Measurements from ENCODE around the gene C1GALT1C1L.
A peak's percentile ranks its signal among the peaks of the same experiment; 100 is the strongest.
"Not testable (repeated sequence)": the region's sequence is repeated elsewhere in the genome, so short reads cannot be mapped to it uniquely, and the experiment has no call there.

C1GALT1C1L gene

GRCh38 chr2:43676322-43677050 lies at the start of gene C1GALT1C1L:
Gene C1GALT1C1L, minus strand, starts transcription at chr2:43676429. Its CDS starts 107 bp downstream, at chr2:43676322.
- DNase-seq: peak; percentile 4

- DNase-seq: no peak
Observed at GRCh38 chr2:43725711-43726246, 49.5 kb upstream of the C1GALT1C1L start.

GRCh38 chr2:43724728-43725526 lies 48.7 kb upstream of the C1GALT1C1L start:
- DNase-seq: no peak

DNA sequence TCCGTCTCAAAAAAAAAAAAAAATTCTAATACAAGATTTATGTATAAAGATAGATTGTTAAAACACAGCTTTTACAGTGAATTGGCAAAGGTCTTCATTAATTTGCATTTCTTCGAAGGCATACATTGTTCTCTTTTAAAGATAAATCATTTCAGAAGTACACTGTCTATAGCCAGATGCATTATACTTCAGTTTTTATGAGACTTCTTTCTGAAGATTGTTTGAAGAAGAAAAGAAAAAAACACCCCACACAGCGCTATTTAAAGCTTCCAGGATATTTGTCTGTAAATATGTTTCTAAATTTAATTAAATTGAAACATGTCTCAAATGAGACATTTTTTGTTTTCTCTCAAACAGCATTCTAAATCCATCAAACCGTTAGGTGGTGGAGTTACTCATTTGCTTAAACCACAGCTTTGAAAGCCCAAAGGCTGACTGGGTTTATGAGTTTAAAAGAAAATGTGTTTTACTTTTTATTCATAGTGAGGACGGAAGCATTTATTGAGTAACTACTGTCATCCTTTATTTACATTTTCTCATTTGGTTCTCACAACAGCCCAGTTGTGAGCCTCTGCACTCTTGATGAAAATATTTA lies 42.4 kb upstream of the C1GALT1C1L start:
- DNase-seq: no peak

GRCh38 chr2:43717322-43717721 lies 41.1 kb upstream of the C1GALT1C1L start:
- DNase-seq: no peak

- no peak for DNase-seq
Observed at GRCh38 chr2:43715300-43716098, 39.3 kb upstream of the C1GALT1C1L start.

- no peak for DNase-seq
Observed at GRCh38 chr2:43714164-43714563, 37.9 kb upstream of the C1GALT1C1L start.

- no peak for DNase-seq
Observed at GRCh38 chr2:43710866-43711265, 34.6 kb upstream of the C1GALT1C1L start.

DNA sequence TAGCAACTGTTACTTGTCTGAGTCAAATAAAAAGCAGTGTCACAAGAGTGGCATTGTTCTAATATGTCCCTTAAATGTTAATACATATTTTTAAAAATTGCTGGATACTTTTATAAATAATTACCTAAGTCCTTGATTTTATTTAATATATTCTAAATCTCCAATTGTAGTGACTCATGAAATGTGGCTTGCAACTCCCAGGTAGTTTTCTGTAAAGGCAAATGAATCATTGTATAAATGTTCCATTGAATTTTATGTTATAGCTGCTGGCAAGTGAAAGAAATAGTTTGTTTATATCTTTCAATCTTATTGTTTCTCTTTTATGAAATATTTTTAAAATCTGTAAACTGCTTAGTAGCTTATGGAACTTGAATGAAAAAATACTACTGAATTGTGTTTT lies 32.7 kb upstream of the C1GALT1C1L start:
- DNase-seq: no peak

DNA sequence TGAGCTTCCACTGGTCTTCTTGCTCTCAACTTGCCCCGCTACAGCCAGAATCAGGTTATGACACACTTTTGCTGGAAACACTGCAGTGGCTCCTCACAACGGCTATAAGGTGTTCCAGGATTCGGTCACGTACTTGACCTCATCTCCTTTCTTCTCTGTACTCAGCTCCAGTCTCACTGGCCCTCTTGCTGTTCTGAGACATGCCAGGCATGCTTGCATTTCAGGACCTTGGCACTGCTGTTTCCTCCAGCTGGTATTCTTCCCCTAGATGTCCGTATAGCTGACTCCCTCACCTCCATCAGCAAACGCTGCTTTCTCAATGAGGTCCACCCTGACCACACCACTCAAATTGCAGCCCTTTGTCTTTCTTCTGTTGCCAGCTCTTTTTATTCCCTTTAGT lies 31.9 kb upstream of the C1GALT1C1L start:
- no peak for DNase-seq

DNA sequence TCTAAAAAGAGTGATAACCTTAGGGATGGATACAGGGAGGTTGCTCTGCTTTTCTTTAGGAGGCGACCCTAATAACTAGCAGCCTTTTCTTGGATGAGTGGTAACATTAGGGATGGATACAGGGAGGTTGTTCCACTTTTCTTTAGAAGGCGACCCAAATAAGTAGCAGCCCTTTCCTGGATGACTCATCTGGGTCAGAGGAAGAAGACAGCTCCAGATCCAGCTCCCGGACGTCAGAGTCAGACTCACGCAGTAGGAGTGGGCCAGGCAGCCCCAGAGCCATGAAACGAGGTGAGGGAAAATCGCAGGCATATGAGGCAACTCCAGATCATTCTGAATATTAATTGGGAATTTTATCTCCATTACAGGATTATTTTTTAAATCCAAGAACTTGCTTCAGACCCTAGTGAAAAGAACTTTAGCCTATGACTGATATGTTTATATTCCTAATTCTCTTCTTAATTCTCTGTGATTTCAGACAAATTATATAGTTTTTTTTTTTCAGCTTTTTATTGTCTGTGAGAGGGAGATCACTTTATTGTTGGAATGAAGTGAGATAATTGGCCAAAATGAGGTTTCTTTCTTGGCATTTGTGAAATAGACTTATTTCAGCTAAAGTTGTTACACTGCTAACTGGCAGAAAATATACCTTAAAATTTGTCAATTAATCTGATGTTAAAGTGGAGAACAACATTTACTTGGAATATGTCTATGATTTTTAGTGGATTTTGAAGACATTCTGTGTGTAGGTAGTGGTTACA lies 31.2 kb upstream of the C1GALT1C1L start:
- no peak for DNase-seq

- no peak for DNase-seq
Observed at GRCh38 chr2:43701111-43701510, 24.9 kb upstream of the C1GALT1C1L start.

DNA sequence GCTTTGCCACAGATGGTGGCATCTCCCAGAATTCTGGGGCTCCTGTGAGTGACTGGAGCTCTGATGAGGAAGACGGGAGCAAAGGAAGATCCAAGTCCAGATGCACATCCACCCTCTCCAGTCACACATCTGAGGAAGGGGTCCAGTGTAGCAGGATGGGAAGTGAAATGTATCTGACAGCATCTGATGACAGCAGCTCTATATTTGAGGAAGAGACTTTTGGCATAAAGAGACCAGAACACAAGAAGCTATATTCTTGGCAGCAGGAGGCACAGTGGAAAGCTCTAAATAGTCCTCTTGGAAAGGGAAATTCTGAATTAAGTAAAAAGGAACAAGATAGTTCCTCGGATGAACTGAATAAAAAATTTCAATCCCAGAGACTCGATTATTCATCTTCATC lies 23.5 kb upstream of the C1GALT1C1L start:
- DNase-seq: no peak

GRCh38 chr2:43698140-43698539 lies 21.9 kb upstream of the C1GALT1C1L start:
- not testable (repeated sequence) for DNase-seq

GRCh38 chr2:43692428-43692994 lies 16.3 kb upstream of the C1GALT1C1L start:
- no peak for DNase-seq

- DNase-seq: no peak
Observed at GRCh38 chr2:43689999-43690398, 13.8 kb upstream of the C1GALT1C1L start.

GRCh38 chr2:43685357-43685756 lies 9.1 kb upstream of the C1GALT1C1L start:
- DNase-seq: no peak

DNA sequence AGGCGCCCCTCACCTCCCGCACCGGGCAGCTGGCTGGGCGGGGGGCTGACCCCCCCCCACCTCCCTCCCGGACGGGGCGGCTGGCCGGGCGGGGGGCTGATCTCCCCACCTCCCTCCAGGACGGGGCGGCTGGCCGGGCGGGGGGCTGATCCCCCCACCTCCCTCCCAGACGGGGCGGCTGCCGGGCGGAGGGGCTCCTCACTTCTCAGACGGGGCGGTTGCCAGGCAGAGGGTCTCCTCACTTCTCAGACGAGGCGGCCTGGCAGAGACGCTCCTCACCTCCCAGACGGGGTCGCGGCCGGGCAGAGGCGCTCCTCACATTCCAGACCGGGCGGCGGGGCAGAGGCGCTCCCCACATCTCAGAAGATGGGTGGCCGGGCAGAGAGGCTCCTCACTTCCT lies 1.6 kb upstream of the C1GALT1C1L start:
- not testable (repeated sequence) for DNase-seq

DNA sequence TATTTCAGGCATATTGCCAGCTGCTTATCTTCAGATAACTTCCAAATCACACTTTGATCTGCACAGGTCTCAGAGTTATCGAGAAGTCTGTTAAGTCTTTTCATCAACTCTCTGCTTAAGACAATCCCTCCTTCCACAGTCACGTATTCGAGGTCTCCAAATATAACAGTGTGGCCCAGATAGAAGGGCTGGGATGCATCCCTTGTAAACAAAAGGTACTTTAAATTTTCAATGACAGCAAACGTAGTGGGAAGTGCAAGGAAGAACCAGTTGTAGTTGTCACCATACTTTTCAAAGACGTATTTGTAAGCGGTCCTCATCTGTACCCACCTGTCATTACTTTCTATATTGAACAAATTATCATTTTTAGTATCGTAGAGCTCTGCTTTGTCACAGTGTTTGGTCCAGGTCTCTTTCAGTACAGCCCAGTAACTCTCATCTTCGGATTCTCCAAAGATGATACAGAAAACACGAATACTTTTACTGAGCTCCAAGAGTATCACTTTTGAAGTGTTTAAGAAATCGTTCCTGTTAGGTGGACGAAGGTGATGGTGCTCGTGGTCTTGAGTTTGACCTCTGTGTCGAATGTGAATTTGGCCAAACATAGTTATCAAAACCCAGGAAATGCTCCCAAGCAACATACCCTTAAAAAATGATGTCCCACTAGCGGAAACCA lies 445 bp downstream of the C1GALT1C1L start:
- DNase-seq: no peak

DNA sequence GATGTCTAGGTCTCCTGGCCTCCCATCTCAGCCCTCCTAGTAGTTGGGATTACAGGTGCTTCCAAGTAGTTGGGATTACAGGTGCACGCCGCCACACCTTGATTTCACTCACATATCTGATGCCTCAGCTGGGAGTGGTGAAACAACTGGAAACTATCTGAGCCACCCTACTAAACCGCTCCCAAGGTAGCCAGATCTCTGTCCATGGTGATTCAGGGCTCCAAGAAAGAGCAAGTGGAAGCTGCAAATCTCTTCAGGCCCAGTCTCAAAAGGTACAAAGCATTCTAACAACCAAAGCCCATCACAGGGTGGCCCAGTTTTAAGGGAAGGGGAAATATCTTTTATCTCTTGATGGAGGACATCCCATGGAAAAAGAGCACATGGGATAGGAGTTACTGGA lies 19.0 kb downstream of the C1GALT1C1L start:
- DNase-seq: no peak

GRCh38 chr2:43653506-43653905 lies 22.7 kb downstream of the C1GALT1C1L start:
- no peak for DNase-seq
